ENCODE data around the gene PIGS.
"Not testable (repeated sequence)": the region's sequence is repeated elsewhere in the genome, so short reads cannot be mapped to it uniquely, and the experiment has no call there.

PIGS gene

DNA sequence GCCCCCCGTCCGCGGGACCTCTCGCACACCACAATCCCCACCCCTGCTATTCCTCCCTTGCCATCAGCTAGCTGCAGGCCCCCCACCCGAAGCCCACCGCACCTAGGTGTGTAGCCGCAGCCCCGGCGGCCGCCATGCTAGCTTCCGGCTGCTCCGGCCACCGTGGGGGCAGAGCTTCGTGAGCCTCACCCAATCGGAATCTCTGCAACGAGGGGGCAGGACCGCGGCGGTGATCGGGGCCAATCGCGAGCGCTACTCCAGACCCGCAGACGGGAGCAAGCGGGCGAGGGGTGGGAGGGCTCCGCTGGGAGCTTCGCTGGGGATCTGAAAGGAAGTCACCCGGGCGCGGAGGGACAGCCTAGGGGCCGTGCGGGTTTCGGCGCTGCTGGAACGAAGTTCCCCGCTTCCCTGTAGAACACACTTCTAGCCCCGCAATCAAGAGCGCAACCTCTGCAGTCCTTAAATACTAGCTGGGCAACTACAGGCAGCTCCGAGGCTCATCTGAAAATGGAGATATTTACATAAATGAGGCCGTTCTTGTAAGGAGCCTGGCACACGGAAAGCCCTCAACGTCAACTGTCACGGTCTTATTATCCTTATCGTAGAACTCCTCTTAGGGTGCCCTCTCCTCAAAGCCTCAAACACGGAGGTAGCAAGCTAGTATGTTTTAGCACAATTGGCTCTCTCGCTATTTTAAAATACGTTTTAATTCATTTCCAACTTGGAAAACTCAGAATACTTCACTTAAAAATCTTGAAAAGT, at the start of gene PIGS:
Gene PIGS, minus strand, starts transcription at position 164 of the 762 bp plus-strand sequence. Its CDS starts 28 bp downstream, at position 136.
- peak; percentile 90 for DNase-seq

DNA sequence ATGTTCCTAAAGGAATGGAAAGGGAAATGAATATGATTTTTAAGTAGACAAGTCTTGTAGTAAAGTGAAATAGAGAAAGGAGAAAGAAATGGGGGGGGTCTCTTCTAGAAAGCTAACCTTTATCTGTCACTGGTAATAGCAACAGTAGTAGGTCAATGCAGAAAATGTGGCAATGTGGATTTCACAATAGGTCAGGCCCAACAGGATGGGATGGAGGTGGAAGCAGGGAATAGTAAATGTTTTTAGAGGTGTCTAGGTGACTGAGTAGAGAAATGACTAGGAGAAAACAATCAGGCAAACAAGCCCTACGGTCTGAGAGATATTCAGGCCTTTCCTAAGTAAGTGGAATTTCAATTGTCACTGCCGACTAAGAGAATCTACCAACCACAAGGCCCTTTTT, 48.7 kb upstream of the PIGS start:
- no peak for DNase-seq

DNA sequence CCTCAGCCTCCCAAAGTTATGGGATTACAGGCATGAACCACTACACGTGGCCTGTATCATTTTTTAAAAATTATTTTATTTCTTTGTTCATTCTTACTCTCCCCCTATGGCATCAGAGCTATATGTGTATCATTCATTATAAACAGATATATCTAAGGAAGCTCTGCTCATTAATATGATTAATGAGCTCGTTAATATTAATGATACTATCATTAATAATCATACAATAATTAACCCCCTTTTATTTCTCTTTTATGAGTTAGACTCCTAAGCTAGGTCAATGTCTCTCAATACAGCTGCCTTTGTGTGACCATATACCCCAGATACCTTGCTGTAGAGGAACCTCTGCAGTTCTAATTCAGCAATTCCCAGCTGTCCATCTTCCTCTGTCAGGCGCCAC, 47.1 kb upstream of the PIGS start:
- DNase-seq = no peak

DNA sequence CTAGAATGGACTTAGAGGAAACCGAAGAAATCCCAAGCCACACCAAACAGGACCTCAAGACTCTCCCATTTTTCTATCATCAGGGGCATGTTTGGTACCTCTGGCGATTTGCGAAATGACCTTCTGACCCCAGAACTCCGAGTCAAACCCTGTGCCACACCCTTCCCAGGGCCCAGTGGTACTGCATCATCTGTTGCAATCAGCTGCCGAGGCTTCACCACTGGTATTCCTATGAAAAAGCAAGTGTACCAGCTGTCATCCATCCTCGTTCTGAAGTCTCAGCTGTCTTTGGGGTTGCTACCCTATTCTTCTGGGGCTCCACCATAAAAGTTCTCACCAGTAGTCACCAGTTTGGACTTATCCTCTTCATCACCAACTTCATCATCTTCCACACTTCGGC, 45.0 kb upstream of the PIGS start:
- no peak for DNase-seq

DNA sequence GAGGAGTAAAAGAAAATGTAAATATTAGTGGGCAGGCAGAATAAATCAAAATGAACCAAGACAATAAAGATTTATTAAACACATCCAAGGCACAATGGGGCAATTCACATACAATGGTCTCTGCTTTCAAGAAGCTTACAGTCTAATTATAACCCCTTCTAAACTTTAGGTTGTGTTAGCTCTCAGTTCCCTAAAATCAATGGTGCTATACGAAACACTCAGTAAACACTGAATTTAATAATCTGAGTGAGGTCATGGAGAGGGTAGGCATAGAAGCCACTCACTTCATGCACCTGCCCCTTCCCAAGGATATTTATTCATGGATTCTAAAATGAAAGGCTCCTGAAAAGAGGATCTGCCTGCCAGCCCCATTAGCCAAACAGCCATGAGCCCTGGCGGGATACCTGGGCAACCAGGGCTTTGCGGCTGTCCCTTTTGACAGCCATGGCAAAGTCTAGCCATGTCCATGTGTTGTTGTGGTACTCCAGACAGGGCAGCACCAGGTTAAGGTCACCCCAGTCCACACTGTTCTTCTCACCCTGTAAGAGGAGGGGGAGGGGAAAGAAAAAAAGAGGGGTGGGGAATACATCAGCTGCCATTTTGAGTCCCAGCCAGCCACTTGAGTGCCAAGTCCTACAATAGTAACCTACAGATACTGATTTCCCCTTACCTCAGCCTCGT, 44.1 kb upstream of the PIGS start:
- DNase-seq = peak; percentile 56

DNA sequence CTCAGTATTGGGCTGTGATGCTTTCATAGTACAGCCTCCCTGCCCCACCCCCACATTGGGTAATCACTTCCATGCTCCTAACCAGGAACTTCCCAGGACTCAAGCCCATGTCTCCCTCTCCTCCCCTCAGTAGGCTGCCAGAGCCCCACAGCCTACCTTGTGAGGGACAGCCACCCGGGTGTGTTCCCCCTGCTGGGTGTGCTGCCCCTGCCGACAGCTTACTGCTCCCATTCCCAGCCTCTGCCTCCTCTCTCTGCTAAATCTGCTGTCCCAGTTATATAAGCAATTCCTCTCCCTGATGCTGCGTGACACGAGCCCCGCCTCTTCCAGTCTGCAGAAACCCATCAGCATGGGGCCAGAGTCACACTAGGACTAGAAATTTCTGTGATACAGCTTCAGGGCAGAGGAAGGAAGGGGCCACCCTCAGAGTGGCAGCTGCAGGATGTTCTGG, 42.6 kb upstream of the PIGS start, which contains the start of gene RSKR:
Gene RSKR, minus strand, starts transcription at position 255 of the 451 bp plus-strand sequence. Its CDS starts 24 bp downstream, at position 231.
- DNase-seq = no peak

DNA sequence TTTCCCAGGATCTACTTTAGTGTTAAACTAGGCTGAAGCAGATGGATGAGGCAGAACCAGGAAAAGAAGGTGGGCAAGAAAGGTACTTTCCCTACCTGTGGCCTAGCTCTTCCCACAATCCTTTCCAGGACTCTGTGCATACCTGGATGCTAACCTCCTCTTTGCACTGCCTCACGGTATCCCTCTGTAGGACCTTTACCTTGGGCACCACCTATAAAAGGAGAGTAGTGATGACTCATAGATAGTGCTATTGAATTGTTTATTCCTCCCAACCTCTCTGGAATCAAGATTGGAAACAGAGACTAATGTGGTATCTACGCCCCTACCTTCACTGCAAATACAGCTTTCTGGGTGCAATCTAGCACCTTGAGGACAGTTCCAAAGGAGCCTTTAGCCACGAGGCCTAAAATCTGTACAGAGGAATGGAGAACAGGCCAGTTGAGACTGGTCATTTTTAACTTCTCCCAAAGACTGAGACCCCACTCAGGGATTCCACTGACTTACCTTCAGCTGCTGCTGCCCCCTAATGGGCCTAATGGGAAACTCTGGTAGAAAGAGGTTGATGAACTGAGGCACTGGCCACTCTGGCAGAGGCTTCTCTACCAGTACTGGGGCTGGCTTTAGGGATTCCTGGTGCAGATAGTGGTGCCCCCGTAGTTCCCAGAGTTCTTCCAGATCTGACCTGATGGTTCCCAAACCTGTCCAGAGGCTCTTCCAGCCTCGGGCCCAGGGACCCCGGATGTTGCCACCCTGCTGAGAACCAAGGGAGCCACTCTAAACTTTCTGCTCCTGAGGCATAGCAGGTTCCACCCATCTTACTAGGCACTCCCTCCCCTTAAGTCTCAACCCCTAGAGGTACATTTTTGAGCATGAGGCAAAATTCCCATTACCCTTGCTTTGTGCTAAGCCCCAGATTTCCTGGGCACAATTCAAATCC, 41.9 kb upstream of the PIGS start:
- DNase-seq = no peak

DNA sequence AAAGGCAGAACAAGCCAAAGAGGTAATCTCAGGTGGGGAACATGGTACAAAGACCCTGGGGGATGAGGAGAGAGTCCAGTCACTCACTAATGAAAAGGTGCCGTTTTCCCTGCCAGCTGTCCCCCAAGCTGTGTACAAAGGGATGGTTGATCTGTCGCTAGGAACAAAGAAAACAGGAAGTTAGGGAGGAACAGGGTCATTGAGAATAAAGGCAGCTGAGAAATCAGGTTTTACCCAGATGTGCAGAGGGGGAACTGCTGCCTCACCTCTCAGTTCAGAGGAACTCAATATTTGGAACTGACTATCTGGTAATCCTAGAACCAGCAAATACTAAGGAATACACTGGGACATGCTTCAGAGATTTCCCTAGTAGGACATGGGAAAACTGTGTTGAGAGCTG, 41.2 kb upstream of the PIGS start:
- DNase-seq = peak; percentile 23

DNA sequence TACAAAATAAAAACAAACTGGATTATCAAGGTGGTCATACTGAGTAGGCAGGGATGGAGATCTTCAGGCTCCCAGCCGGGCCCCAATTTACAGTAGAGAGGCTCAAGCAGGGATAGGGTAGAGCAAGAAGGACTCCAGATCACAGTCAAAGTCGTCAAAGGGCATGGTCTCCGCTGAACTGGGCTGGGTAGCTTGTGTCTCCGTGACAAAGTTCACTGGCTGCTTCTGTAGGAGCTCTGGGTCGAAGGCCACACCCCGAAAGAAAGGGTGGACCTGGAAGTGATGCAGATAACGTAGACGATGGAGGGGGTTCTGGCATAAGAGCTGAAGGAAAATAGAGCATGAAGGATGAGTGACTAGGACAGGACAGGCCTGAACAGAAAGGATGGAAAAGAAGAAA, 39.1 kb upstream of the PIGS start:
- no peak for DNase-seq

DNA sequence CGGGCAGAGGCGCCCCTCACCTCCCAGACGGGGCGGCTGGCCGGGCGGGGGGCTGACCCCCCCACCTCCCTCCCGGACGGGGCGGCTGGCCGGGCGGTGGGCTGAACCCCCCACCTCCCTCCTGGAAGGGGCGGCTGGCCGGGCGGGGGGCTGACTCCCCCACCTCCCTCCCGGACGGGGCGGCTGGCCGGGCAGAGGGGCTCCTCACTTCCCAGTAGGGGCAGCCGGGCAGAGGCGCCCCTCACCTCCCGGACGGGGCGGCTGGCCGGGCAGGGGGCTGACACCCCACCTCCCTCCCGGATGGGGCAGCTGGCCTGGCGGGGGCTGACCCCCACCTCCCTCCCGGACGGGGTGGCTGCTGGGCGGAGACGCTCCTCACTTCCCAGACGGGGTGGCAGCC, 32.7 kb upstream of the PIGS start:
- not testable (repeated sequence) for DNase-seq

DNA sequence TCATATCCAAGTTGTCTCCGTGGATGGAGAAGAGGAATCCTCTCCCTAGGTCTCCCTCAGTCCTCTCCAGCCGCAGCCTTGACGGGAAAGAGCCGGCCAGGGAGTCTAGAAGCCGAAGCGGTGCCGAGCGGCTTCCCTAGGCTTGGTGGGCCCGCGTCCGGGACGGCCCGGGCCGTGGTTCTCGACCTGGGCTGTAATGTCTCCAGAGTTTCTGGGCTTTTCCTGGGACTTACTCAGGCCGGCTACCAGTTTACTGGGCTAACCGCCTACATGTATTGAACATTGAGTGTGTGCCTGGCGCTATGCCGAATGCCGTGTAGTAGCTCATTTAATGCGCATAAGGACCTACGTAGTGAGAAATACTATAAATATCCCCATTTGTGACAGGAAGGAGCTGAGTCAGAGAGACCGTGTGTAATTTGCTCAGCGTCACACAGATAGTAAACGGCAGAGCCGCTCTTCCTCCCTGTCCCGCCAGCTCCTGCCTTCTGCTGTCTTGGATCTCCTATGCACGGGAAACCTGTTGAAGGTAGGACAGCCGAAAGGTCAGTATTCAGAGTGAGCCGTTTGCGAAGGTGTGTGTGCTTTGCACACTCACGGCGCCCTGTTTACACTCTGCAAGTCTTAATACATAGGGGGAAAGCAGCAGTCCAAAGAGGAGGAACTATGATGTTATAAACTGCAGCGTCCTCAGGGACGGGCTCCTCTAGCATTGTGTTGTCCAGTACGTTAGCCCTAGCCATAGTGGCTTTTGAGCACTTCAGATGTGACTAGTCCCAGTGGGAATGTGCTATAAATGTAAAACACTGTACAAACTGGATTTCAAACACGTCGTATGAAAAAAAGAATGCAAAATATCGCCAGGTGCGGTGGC, 28.2 kb upstream of the PIGS start:
- DNase-seq = peak; percentile 58

DNA sequence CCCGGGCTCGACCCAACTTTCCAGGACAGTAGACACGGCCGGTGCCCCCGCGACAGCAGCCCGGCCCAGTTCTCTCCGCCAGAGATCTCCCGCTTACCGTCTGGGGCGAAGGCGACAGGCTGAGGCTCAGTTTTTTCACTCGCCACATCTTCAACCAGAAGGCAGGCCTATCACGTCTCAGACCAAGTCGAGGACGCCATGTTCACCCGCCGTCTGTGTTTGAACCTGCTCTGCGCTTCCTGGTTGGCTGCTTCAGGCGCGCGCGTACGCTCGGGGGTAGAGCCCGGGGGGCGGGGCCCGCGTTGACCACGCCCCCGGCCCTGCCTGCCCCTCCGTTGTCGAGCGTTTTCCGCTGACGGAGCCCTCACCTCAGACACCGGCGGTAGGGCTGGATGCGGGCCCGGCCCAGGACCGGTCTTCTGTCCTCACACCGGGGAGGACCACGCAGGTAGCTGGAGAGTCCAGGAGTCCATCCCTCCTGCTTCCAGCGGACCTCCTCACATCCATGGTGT, 27.5 kb upstream of the PIGS start, which contains the start of gene SPAG5:
Gene SPAG5, minus strand, starts transcription at position 227 of the 512 bp plus-strand sequence. Its CDS starts 79 bp downstream, at position 148.
- DNase-seq = peak; percentile 81

DNA sequence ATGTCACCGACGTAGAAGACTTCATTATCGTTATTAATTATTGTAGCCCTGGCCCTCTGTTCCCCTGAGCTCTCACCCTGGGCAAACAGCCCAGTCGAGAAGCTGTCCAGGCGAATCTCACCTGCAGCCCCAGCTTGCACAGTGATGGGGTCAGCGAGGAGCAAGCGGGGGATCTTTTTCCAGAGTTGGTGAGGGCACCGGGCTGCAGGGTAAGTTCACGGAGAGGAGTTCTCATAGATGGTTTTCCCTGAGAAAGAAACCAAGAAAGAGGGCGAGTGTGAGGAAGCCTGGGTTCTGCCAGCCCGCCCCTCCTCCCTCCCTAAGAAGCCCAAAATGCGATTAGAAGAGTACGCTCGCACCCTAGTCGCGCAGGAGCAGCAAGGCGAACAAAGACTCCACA, 27.1 kb upstream of the PIGS start:
- no peak for DNase-seq

DNA sequence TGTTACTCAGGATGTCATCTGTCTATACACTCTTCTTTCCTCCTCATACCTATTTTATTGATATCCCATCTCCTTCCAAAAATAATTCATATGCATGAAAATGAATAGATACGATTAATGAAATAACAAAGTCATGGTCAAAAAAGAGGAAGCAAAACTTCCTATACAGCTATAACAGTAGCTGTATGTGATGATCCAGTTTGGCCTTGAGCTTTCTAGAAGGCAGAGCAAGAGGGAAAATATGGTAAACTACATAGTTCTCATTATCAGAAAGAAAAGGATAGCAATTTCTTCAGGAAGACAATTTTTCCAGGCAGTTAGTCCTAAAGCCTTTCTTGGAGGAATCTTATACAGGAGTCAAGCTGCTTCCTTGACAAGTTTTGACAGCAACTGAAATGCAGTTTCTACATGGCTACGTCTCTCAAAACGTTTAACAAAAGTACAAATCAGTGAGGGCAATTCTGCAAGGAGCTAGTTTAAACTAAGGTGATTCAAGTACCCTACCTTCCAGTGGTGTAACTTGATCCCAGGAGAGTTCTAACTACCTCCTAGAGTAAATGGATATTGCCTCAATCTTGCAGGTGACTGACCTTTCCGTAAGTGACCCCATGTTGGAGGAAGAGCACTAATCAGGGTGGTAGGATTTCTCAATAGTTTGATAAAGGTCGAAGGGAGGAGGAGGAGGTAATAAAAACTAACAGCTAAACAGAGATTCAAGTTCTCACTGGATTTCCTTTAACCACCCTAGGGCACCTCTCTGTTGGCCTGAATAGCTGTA, 26.5 kb upstream of the PIGS start:
- no peak for DNase-seq

DNA sequence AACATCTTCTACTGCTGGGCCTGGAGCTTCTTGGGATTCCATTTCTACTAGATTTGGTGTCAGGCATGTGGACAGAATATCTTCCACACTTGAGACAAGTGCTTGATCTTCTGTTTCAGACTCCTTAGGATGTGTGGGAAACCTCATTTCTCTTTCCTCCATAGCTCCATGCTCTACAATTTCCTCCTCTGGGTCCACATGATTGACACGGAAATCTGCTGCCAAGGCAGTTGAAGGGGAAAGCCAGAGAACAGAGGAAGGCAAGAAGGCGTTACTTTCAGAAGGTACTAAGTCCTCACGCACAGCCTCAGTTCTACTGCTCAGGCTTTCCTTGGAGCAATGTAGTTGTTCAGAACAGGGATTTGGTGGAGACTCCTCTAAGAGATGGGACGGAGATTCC, 20.9 kb upstream of the PIGS start:
- DNase-seq = no peak

DNA sequence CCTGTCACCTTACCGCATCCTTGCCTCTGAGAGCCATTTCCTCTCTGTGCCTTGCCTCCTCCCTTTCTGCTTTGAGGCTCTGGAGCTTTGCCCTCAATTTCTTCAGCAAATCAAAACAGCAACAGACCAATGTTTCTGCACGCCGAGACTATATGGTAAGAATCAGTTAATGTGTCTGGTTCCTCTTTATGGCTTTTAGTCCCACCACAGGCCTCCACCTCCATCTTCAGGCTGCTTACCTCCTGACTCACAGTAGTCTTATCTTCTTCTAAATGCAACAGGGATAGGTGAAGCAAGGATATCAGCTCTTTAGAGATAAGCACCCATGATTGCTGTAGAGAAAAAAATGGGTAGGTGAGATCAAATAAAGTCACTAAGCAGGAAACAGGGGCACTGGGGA, 14.5 kb upstream of the PIGS start:
- no peak for DNase-seq

DNA sequence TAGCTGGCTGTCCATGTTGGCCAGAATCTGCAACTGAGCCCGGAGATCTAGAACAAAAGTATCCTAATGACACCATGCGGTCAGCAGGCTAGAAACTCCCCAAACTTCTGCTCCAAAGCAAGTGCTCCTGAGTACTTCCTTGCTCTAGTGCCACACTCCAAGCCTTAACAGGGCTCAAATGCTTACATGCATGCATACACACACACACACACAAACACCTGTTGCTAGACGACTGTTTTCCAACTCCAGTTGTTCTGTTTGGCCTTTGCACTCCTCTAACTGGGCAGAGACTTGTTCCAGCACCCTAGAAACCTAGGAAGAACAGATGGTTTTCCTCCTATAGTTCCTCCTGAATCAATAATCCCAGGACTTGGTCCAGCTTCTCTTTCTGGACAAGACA, 13.1 kb upstream of the PIGS start:
- DNase-seq = no peak

DNA sequence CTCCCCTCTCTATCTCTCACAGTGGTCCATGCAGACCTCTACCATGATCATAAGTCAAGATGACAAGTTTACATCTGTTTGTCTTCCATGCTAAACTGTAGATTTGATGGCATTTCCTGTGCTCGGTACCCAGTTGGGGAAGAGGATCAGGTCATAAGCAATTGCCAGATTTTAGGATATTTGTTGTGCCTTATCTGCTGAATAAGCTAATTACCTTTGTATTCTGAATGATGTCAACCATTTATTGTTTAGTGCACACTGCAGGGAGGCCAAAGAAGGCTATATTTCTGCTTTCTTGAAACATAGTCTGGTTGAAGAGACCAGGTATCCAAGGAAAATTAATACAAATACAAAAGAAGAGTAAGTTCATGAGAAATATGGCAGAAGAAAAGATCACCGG, 11.2 kb upstream of the PIGS start:
- no peak for DNase-seq

DNA sequence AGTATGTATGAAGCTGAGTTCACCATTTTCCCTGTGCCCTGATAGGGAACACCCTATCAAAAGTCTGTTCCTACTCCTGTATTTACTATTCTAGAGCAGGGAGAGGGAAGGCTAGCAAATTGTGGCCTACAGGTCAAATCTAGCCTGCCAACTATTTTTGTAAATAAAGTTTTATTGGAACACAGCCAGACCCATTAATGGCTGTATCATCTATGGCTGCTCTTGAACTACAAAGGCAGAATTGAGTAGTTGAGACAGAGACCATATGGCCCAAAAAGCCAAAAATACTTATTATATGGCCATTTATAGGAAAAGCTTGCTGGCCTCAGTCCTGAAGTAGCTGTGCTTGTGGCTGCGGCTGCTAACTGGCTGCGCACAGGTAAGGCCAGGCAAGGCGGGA, 9.6 kb upstream of the PIGS start:
- no peak for DNase-seq

DNA sequence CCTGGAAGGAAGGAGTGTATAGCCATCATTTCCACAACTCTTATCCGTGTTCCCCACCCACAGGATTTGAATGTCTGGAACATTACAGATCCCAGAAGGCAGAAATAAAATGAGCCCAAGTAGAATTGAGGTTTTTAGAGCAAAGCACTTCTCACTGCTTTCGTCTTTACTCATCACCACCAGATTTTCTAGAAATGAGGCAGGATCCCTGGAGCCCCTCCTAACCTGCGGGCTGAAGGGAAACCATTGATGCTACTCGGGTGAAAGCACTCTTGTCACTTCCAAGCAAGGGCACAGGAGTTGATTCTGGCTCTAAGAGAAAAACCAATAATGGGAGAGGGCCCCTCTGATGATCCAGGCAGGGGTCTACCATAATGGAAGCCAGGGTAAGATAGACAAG, 8.2 kb upstream of the PIGS start:
- DNase-seq = no peak

Measured in NCI-H2029 (cell line).